Daoy (cell line): ENCODE measurements around the gene TFCP2. TPM values are rescaled to one million over a fixed set of nuclear protein-coding genes. Genes with fewer than 3 reads are reported as not detected.
"Not testable (repeated sequence)": the region's sequence is repeated elsewhere in the genome, so short reads cannot be mapped to it uniquely, and the experiment has no call there.

Source experiments
- DNase-seq: peaks from one replicate; pipeline ENCODE4 v3.0.0-alpha.2; 2015; ENCODE audit warnings: low read depth
- total RNA-seq: library from RNA; depleted of rRNA; stranded (reverse); fragments of >200 nt; shearing (Covaris generic); gene quantifications from 2 replicates; pipeline ENCODE4 v1.2.3, GENCODE V29; 2014; rRNA removed

TFCP2 gene, protein sequence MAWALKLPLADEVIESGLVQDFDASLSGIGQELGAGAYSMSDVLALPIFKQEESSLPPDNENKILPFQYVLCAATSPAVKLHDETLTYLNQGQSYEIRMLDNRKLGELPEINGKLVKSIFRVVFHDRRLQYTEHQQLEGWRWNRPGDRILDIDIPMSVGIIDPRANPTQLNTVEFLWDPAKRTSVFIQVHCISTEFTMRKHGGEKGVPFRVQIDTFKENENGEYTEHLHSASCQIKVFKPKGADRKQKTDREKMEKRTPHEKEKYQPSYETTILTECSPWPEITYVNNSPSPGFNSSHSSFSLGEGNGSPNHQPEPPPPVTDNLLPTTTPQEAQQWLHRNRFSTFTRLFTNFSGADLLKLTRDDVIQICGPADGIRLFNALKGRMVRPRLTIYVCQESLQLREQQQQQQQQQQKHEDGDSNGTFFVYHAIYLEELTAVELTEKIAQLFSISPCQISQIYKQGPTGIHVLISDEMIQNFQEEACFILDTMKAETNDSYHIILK
- total RNA-seq = 4.9 and 9.5 TPM in 2 replicates

- peak; percentile 96 for DNase-seq
Observed at GRCh38 chr12:51172515-51173431, at the start of gene TFCP2. TSS of gene TFCP2 (minus strand) at chr12:51173135. CDS start at chr12:51172422, 713 bp downstream.

- no peak for DNase-seq
Observed at GRCh38 chr12:51222461-51222860, 49.5 kb upstream of the TFCP2 start.

DNA sequence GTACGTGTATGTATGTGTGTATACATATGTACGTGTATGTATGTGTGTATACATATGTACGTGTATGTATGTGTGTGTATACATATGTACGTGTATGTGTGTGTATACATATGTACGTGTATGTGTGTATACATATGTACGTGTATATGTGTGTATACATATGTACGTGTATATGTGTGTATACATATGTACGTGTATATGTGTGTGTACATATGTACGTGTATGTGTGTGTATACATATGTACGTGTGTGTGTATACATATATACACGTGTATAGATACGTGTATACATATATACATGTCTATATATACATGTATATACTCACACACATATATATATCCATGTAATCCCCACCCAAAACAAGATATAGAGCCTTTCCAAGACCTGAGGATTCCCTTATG lies 46.9 kb upstream of the TFCP2 start:
- DNase-seq = not testable (repeated sequence)

DNA sequence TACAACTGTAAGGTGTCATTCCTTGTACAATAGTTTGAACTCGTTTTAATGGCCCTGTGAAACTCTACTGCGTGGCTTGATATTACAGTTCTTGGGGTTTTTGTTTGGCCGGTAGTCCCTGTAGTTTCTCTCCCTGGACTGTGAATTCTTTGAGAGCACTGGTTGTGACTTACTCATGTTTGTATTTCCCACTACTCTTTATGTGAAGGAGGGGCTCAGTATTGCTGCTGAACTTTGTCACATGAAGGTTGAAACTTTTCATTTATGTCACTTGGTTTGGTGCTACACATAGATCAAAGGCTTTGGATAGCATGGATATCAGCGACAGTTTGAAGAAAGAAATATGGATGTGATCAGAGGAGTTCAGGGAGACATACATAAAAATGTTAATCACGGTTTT lies 46.4 kb upstream of the TFCP2 start:
- no peak for DNase-seq

- no peak for DNase-seq
Observed at GRCh38 chr12:51218607-51219161, 45.7 kb upstream of the TFCP2 start.

GRCh38 chr12:51217968-51218606 lies 45.2 kb upstream of the TFCP2 start, which contains the start of gene POU6F1:
TSS of gene POU6F1 (minus strand) at chr12:51218062. CDS start at chr12:51206836, 11,226 bp downstream.
- peak; percentile 88 for DNase-seq

GRCh38 chr12:51217133-51217967 lies 44.4 kb upstream of the TFCP2 start:
- DNase-seq = peak; percentile 31

DNA sequence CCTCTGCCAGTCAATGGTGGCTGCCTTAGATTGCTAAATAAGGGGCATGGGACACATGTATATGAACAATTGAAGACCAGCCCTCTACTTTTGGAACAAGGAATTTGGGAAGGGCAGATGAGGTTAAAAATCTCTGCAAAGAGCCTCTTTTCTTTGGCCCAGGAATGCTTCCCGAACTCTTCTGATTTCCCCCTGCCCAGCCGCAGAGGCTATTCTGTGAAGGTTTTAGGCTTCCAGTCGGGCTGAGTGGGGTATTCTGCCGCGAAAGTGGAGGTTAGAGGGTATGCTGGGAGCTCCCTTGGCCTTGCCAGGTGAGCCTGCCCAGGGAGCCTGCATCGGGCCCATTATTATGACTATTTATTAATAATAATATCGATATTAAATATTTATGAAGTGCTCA lies 43.7 kb upstream of the TFCP2 start:
- no peak for DNase-seq

DNA sequence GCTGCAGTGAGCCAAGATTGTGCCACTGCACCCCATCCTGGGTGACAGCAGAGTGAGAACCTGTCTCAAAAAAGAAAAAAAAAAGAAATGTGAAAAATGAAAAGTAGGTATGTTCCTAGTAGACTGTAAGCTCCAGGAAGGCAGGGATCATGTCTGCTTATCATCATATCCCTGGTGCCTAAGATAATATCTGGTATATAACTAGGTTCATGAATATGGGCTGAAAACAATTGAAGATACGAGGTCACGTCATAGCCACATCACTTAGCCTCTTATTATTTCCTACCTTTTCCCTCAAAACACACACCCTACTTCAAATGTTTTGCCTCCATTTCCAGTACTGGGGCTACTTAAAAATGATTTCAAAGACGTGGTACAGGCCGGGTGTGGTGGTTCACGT lies 42.0 kb upstream of the TFCP2 start:
- no peak for DNase-seq

- no peak for DNase-seq
Observed at GRCh38 chr12:51210690-51211395, 37.9 kb upstream of the TFCP2 start.

GRCh38 chr12:51209259-51209658 lies 36.3 kb upstream of the TFCP2 start:
- DNase-seq = no peak

- no peak for DNase-seq
Observed at GRCh38 chr12:51208016-51208660, 35.2 kb upstream of the TFCP2 start.

GRCh38 chr12:51205350-51205749 lies 32.4 kb upstream of the TFCP2 start:
- DNase-seq = no peak

- DNase-seq = no peak
Observed at GRCh38 chr12:51202718-51203117, 29.8 kb upstream of the TFCP2 start.

DNA sequence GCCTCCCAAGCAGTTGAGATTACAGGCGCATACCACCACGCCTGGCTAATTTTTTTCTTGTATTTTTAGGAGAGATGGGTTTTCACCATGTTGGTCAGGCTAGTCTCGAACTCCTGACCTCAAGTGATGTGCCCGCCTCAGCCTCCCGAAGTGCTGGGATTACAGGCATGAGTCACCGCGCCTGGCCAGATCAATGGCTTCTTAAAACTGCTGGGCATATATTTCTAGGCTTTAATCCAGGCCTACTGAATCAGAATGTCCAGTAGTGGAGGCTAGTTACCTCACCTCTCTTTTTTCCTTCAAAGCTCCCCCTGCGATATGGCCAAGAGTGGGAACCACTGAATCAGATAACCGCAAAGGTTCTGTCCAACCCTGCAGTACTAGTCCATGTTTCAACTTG lies 27.9 kb upstream of the TFCP2 start:
- DNase-seq = no peak

DNA sequence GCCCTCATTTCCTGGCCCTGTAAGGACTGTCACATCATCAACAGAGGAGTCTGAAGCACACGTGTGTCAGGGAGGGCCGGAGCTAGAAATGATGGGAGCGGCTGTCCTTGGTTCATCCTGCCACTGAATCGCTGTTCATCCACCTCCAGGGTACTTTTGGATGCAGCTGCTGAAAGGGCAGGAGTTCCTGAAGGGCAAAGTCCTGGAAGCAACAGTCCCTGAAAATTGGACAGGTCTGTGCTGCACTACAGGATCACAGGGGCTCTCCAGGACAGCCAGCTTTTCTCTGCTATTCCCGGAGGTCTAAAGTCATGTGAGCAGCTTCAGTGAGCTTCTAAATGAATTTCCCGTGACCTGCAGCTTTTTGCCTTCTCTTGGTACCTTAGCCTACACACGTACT lies 27.2 kb upstream of the TFCP2 start:
- no peak for DNase-seq

GRCh38 chr12:51199366-51199945 lies 26.5 kb upstream of the TFCP2 start:
- no peak for DNase-seq

GRCh38 chr12:51198568-51199365 lies 25.8 kb upstream of the TFCP2 start:
- DNase-seq = no peak
